HFFc6 (cell line): ENCODE measurements around the gene UBTD2. TPM values are rescaled to one million over a fixed set of nuclear protein-coding genes. Genes with fewer than 3 reads are reported as not detected.
"Not testable (repeated sequence)": the region's sequence is repeated elsewhere in the genome, so short reads cannot be mapped to it uniquely, and the experiment has no call there.

Experiments used
- DNase-seq: peaks from one replicate; pipeline ENCODE4 v3.0.0-alpha.2; 2018
- H3K27ac Mint-ChIP-seq: 2 replicates; pipeline ENCODE4 v1.8.0; 2020; ENCODE audit warnings: mild to moderate bottlenecking, mixed read lengths
- H3K27me3 Mint-ChIP-seq: 2 replicates; pipeline ENCODE4 v1.8.0; 2021; ENCODE audit warnings: mild to moderate bottlenecking, moderate library complexity, mixed read lengths; ENCODE audit not compliant: insufficient read depth
- H3K36me3 Mint-ChIP-seq: 2 replicates; pipeline ENCODE4 v1.8.0; 2021; ENCODE audit warnings: low read depth, mixed read lengths
- H3K4me1 Mint-ChIP-seq: 2 replicates; pipeline ENCODE4 v1.8.0; 2020; ENCODE audit warnings: low read depth, mixed read lengths
- H3K4me3 Mint-ChIP-seq: 2 replicates; pipeline ENCODE4 v1.8.0; 2020; ENCODE audit warnings: mild to moderate bottlenecking, moderate library complexity, mixed read lengths
- H3K9me3 Mint-ChIP-seq: 2 replicates; pipeline ENCODE4 v1.8.0; 2020; ENCODE audit warnings: mild to moderate bottlenecking, mixed read lengths
- CTCF ChIP-seq: fragments of 200-600 bp; sonication (generic); IDR thresholded peaks from 2 replicates; pipeline ENCODE4 v1.5.0; 2021; ENCODE audit warnings: antibody characterized with exemption, mild to moderate bottlenecking
- total RNA-seq, 6 experiments: library from RNA; stranded (reverse); fragmentation: NEBNext Ultra II Directional; extraction: Animal tissue kit (Norgen Biotek cat#: 25700); gene quantifications; 2 replicates in 1 of 6; 3 replicates in 5 of 6; pipeline ENCODE4 v1.2.3, GENCODE V29; 2021

UBTD2 gene
- total RNA-seq, 6 experiments from 2014 or later, result 15.2 to 19.5 (median 17.7) TPM

- no peak overlapping the region for H3K27ac Mint-ChIP-seq
- H3K4me1 Mint-ChIP-seq, result peaks cover 22% of the 10 kb centered on the region
- no peaks in the 10 kb centered on the region; the same call in 1 of the 2 replicates for H3K27me3 Mint-ChIP-seq
- DNase-seq, result no peak
- TF ChIP-seq CTCF, result no peak
- peaks cover 18% of the 10 kb centered on the region for H3K36me3 Mint-ChIP-seq
- no peaks in the 10 kb centered on the region for H3K9me3 Mint-ChIP-seq
- no peak overlapping the region for H3K4me3 Mint-ChIP-seq
These were observed 71.9 kb downstream of the UBTD2 start for GRCh38 chr5:172211676-172212075.

GRCh38 chr5:172209714-172210113 is 73.8 kb downstream of the UBTD2 start:
- Mint-ChIP-seq H3K36me3 (peaks cover 13% of the 10 kb centered on the region), H3K27me3 (no peaks in the 10 kb centered on the region; the same call in 1 of the 2 replicates), H3K9me3 (no peaks in the 10 kb centered on the region), H3K4me3 (no peak overlapping the region), H3K4me1 (peaks cover 12% of the 10 kb centered on the region), H3K27ac (no peak overlapping the region)
- TF ChIP-seq CTCF, result no peak
- no peak for DNase-seq

GRCh38 chr5:172207511-172207910 is 76.1 kb downstream of the UBTD2 start:
- Mint-ChIP-seq H3K4me1 (peaks cover 6% of the 10 kb centered on the region), H3K9me3 (no peaks in the 10 kb centered on the region), H3K27me3 (peaks cover 1% of the 10 kb centered on the region; the same call in 1 of the 2 replicates), H3K27ac (no peak overlapping the region), H3K4me3 (no peak overlapping the region), H3K36me3 (peaks cover 7% of the 10 kb centered on the region; the same call in 1 of the 2 replicates)
- no peak for TF ChIP-seq CTCF
- no peak for DNase-seq

- not testable (repeated sequence) for H3K27me3 Mint-ChIP-seq, H3K4me1 Mint-ChIP-seq, H3K9me3 Mint-ChIP-seq, H3K27ac Mint-ChIP-seq, DNase-seq, H3K4me3 Mint-ChIP-seq, H3K36me3 Mint-ChIP-seq
These were observed 77.6 kb downstream of the UBTD2 start for GRCh38 chr5:172205984-172206383.

GRCh38 chr5:172200476-172200875 is 83.1 kb downstream of the UBTD2 start:
- TF ChIP-seq CTCF, result no peak
- H3K9me3 Mint-ChIP-seq, result peaks cover 6% of the 10 kb centered on the region
- H3K27ac Mint-ChIP-seq, result no peak overlapping the region
- no peak for DNase-seq
- peaks cover 1% of the 10 kb centered on the region; the same call in 1 of the 2 replicates for H3K27me3 Mint-ChIP-seq
- H3K36me3 Mint-ChIP-seq, result no peaks in the 10 kb centered on the region
- peaks cover 6% of the 10 kb centered on the region for H3K4me1 Mint-ChIP-seq
- H3K4me3 Mint-ChIP-seq, result no peak overlapping the region

GRCh38 chr5:172199446-172199845 is 84.1 kb downstream of the UBTD2 start:
- no peaks in the 10 kb centered on the region for H3K4me1 Mint-ChIP-seq
- H3K27ac Mint-ChIP-seq, result no peak overlapping the region
- H3K27me3 Mint-ChIP-seq, result peaks cover 1% of the 10 kb centered on the region; the same call in 1 of the 2 replicates
- peaks cover 6% of the 10 kb centered on the region for H3K9me3 Mint-ChIP-seq
- DNase-seq, result no peak
- TF ChIP-seq CTCF, result no peak
- no peaks in the 10 kb centered on the region for H3K36me3 Mint-ChIP-seq
- no peak overlapping the region for H3K4me3 Mint-ChIP-seq

GRCh38 chr5:172197775-172198174 is 85.8 kb downstream of the UBTD2 start:
- not testable (repeated sequence) for H3K4me1 Mint-ChIP-seq, H3K4me3 Mint-ChIP-seq, H3K9me3 Mint-ChIP-seq, DNase-seq, H3K36me3 Mint-ChIP-seq, H3K27me3 Mint-ChIP-seq, H3K27ac Mint-ChIP-seq
